SK-N-SH (cell line): ENCODE measurements around the gene PEBP1. TPM values are rescaled to one million over a fixed set of nuclear protein-coding genes. Genes with fewer than 3 reads are reported as not detected.

ENCODE experiments used
- CTCF ChIA-PET: fragments of 300-600, 350-600 bp; formaldehyde crosslinking; extraction: SDS; loops from one replicate; lab custom pipeline; 2021; lab: Yijun Ruan, JAX
- POLR2A ChIA-PET: fragments of 350-600 bp; sonication (Branson Sonifier 250); formaldehyde crosslinking; extraction: SDS; loops from one replicate; lab custom pipeline; 2020; ENCODE audit warnings: antibody characterized with exemption, inconsistent platforms; lab: Yijun Ruan, JAX
- DNase-seq: peaks from one replicate; pipeline ENCODE4 v3.0.0; 2012
- H2AFZ ChIP-seq: fragments of 200-600 bp; sonication (generic); 2 replicates; pipeline ENCODE4 v1.8.1; 2016; ENCODE audit warnings: antibody characterized with exemption, mild to moderate bottlenecking, low read depth
- H3F3A ChIP-seq: fragments of 200-600 bp; sonication (generic); replicated peaks from 2 replicates; pipeline ENCODE3; 2016; ENCODE audit warnings: antibody characterized with exemption, mild to moderate bottlenecking; ENCODE audit not compliant: insufficient read depth
- H3K27ac ChIP-seq, 2 experiments: fragments of 200-500 bp in 1 of 2; fragments of 200-600 bp in 1 of 2; sonication (Bioruptor generic) in 1 of 2; sonication (generic), shearing (Covaris generic) in 1 of 2; 2 replicates each; pipeline versions ENCODE4 v1.5.1 to v1.6.1; 2014 to 2016; ENCODE audit warnings: low read depth in 2 of 2, inconsistent platforms in 1 of 2, low read length in 1 of 2, mild to moderate bottlenecking in 1 of 2, mixed read lengths in 1 of 2
- H3K27me3 ChIP-seq: fragments of 200-600 bp; sonication (generic), shearing (Covaris generic); 2 replicates; pipeline ENCODE4 v1.6.1; 2016; ENCODE audit warnings: mixed run types; ENCODE audit not compliant: insufficient read depth
- H3K36me3 ChIP-seq, 2 experiments: fragments of 200-500 bp in 1 of 2; fragments of 200-600 bp in 1 of 2; sonication (Bioruptor generic) in 1 of 2; sonication (generic) in 1 of 2; replicated peaks in 1 of 2; 2 replicates each; pipeline versions ENCODE3 to v1.5.1; 2014 to 2016; ENCODE audit warnings: low read length in 1 of 2, mild to moderate bottlenecking in 1 of 2; ENCODE audit not compliant: insufficient read depth in 2 of 2, control insufficient read depth in 1 of 2
- H3K4me1 ChIP-seq, 2 experiments: fragments of 200-500 bp in 1 of 2; fragments of 200-600 bp in 1 of 2; sonication (Bioruptor generic) in 1 of 2; sonication (generic), shearing (Covaris generic) in 1 of 2; 2 replicates each; pipeline versions ENCODE4 v1.5.1 to v1.6.1; 2014 to 2016; ENCODE audit warnings: low read depth in 1 of 2, low read length in 1 of 2, mixed run types in 1 of 2; ENCODE audit not compliant: insufficient read depth in 2 of 2, control insufficient read depth in 1 of 2
- H3K4me2 ChIP-seq: fragments of 200-600 bp; sonication (generic), shearing (Covaris generic); 2 replicates; pipeline ENCODE4 v1.6.1; 2017; ENCODE audit warnings: mixed run types
- H3K4me3 ChIP-seq, 2 experiments: fragments of 200-500 bp in 1 of 2; fragments of 200-600 bp in 1 of 2; sonication (Bioruptor generic) in 1 of 2; sonication (generic), shearing (Covaris generic) in 1 of 2; 2 replicates each; pipeline versions ENCODE4 v1.5.1 to v1.8.1; 2014 to 2016; ENCODE audit warnings: low read depth in 2 of 2, inconsistent platforms in 1 of 2, low read length in 1 of 2, mild to moderate bottlenecking in 1 of 2, mixed read lengths in 1 of 2, moderate library complexity in 1 of 2
- H3K79me2 ChIP-seq: fragments of 200-600 bp; sonication (generic); 2 replicates; pipeline ENCODE4 v1.8.1; 2017; ENCODE audit warnings: mild to moderate bottlenecking; ENCODE audit not compliant: insufficient read depth
- H3K9ac ChIP-seq: fragments of 200-600 bp; sonication (generic); 2 replicates; pipeline ENCODE4 v1.6.1; 2017; ENCODE audit warnings: mixed run types
- H3K9me2 ChIP-seq: fragments of 200-600 bp; sonication (generic); 2 replicates; pipeline ENCODE4 v1.6.1; 2017; ENCODE audit warnings: mixed run types
- H3K9me3 ChIP-seq: fragments of 200-600 bp; sonication (generic); 2 replicates; pipeline ENCODE4 v1.6.1; 2017; ENCODE audit warnings: mixed run types, mild to moderate bottlenecking, moderate library complexity
- H4K20me1 ChIP-seq: fragments of 200-600 bp; sonication (generic); 2 replicates; pipeline ENCODE4 v1.6.1; 2017; ENCODE audit warnings: mild to moderate bottlenecking, mixed run types; ENCODE audit not compliant: insufficient read depth
- EP300 ChIP-seq, 2 experiments: IDR thresholded peaks; 2 replicates each; pipeline versions ENCODE4 v1.4.0 to v1.6.1; 2012; ENCODE audit warnings: borderline replicate concordance in 1 of 2, low read depth in 1 of 2, low read length in 1 of 2
- JUND ChIP-seq: IDR thresholded peaks from 2 replicates; pipeline ENCODE4 v1.4.0; 2012
- MAX ChIP-seq: IDR thresholded peaks from 2 replicates; pipeline ENCODE4 v1.4.0; 2012; ENCODE audit warnings: low read depth
- MEF2A ChIP-seq: IDR thresholded peaks from 2 replicates; pipeline ENCODE4 v1.4.0; 2012; ENCODE audit warnings: low read depth, borderline replicate concordance
- RCOR1 ChIP-seq: fragments of 150-350 bp; IDR thresholded peaks from 2 replicates; pipeline ENCODE4 v1.6.1; 2017; ENCODE audit warnings: antibody characterized with exemption, low read length
- REST ChIP-seq: IDR thresholded peaks from 2 replicates; pipeline ENCODE4 v1.6.1; 2012; ENCODE audit warnings: mild to moderate bottlenecking, low read depth, low read length, moderate library complexity
- TAF1 ChIP-seq: IDR thresholded peaks from 2 replicates; pipeline ENCODE4 v1.6.1; 2012; ENCODE audit warnings: low read depth, mild to moderate bottlenecking, low read length, moderate library complexity, borderline replicate concordance
- TCF12 ChIP-seq: IDR thresholded peaks from 2 replicates; pipeline ENCODE4 v1.4.0; 2012
- TEAD4 ChIP-seq: IDR thresholded peaks from 2 replicates; pipeline ENCODE4 v1.4.0; 2012; ENCODE audit warnings: mild to moderate bottlenecking, borderline replicate concordance; ENCODE audit not compliant: insufficient read depth
- WGBS: methylation state at CpG from one replicate; pipeline ENCODE4 v1.1.6; 2017; ENCODE audit warnings: low lambda C conversion rate; 5-methylcytosine and 5-hydroxymethylcytosine counted together
- polyA plus RNA-seq, 3 experiments: library from polyadenylated mRNA; depleted of rRNA; stranded (reverse); fragments of >200 nt; gene quantifications; 2 replicates each; pipeline ENCODE4 v1.2.3, GENCODE V29; 2012

Gene PEBP1
- polyA plus RNA-seq, 1 of the 3 experiments (the other 2 are of a cell fraction), result 219 TPM

GRCh38 chr12:118151755-118152154 lies 15.8 kb downstream of the PEBP1 start:
- no peaks in the 10 kb centered on the region for H3K27me3 ChIP-seq
- no peaks in the 10 kb centered on the region for H3K4me1 ChIP-seq
- no peaks in the 10 kb centered on the region for H3K9me3 ChIP-seq
- no peaks in the 10 kb centered on the region for H3K79me2 ChIP-seq
- no peak overlapping the region for H2AFZ ChIP-seq
- 87% methylated on average over 5 of the region's 5 CpGs for WGBS
- POLR2A ChIA-PET, result interaction anchor here (1.4 kb wide), 1 partner anchor 16 kb away, joined by 5 read pairs; the partner anchor contains the start of gene PEBP1
- peaks cover 21% of the 10 kb centered on the region for H3F3A ChIP-seq
- H3K9me2 ChIP-seq, result no peaks in the 10 kb centered on the region
- TF ChIP-seq TEAD4 (no peak), REST (no peak)
- no peaks in the 10 kb centered on the region for H4K20me1 ChIP-seq
- no peak overlapping the region for H3K27ac ChIP-seq
- DNase-seq, result no peak
- H3K9ac ChIP-seq, result no peak overlapping the region
- CTCF ChIA-PET, result interaction anchor here (1.2 to 2.5 kb wide), 3 partner anchors 14 to 30 kb away, joined by 3 to 9 read pairs (median 9); no protein-coding TSS in a partner anchor
- no peak overlapping the region for H3K4me3 ChIP-seq
- H3K36me3 ChIP-seq, result peaks cover 15 to 20% of the 10 kb centered on the region in 2 experiments
- H3K4me2 ChIP-seq, result no peak overlapping the region

- CTCF ChIA-PET, result interaction anchor here (1.3 to 6.9 kb wide), 3 partner anchors 13 to 215 kb away, joined by 4 to 79 read pairs (median 8); partner anchors contain the start of genes SUDS3 and TAOK3
Observed at GRCh38 chr12:118160536-118160935, 24.6 kb downstream of the PEBP1 start.

More at GRCh38 chr12:118160536-118160935, 24.6 kb downstream of the PEBP1 start:
- no peak overlapping the region for H3K9ac ChIP-seq
- no peak overlapping the region for H3K4me2 ChIP-seq
- H3K27me3 ChIP-seq, result no peaks in the 10 kb centered on the region
- POLR2A ChIA-PET, result no interaction called here
- H3K79me2 ChIP-seq, result no peaks in the 10 kb centered on the region
- no peaks in the 10 kb centered on the region for H3F3A ChIP-seq
- no peak for TF ChIP-seq TAF1
- no peak for TF ChIP-seq MEF2A
- TF ChIP-seq JUND, result no peak
- no peak for TF ChIP-seq EP300 (IDR thresholded peaks at IDR 0.05; ENCODE audit: borderline replicate concordance in 1 of 2, low read depth in 1 of 2, low read length in 1 of 2)
- TF ChIP-seq RCOR1, result no peak
- TF ChIP-seq TCF12, result no peak
- TF ChIP-seq MAX, result no peak
- TF ChIP-seq, all 33 proteins: peak for 0
- Histone ChIP-seq H4K20me1 (no peaks in the 10 kb centered on the region), H3K9me2 (no peaks in the 10 kb centered on the region), H3K9me3 (no peaks in the 10 kb centered on the region), H2AFZ (no peak overlapping the region), H3K36me3 (peaks cover 21 to 57% of the 10 kb centered on the region in 2 experiments), H3K4me1 (no peaks in the 10 kb centered on the region), H3K27ac (no peak overlapping the region), H3K4me3 (no peak overlapping the region)
- DNase-seq, result no peak
- whole genome bisulfite sequencing, result 98% methylated on average over 3 of the region's 3 CpGs
